ENCODE measurements around the gene PREX1. TPM values are rescaled to one million over a fixed set of nuclear protein-coding genes. Genes with fewer than 3 reads are reported as not detected.

PREX1 gene
- total and polyA plus RNA-seq, 3 donors from 2014 or later, result 18.0 to 36.5 (median 27.1) TPM

DNA sequence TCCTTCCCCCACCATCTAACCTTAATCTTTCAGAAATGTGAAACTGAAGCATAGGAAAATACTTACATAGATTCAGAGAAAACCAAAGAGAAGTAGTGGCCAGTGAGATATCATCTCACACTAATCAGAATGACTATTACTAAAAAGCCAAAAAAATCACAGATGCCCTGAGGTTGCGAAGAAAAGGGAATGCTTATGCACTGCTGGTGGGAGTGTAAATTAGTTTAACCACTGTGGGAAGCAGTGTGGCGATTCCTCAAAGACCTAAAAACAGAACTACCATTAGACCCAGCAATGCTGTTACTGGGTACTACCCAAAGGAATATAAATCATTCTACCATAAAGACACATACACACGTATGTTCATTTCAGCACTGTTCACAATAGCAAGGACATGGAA is 9.2 kb upstream of the PREX1 start:
- Histone ChIP-seq H3K27me3 (no peaks in the 10 kb centered on the region), H3K36me3 (ENCODE audit: low read depth, missing control alignments) (no peaks in the 10 kb centered on the region), H3K4me1 (no peaks in the 10 kb centered on the region), H3K27ac (no peak overlapping the region), H3K9me3 (no peaks in the 10 kb centered on the region), H3K4me3 (no peak overlapping the region)
- 90 to 91% methylated on average over 3 of the region's 3 CpGs for WGBS, 2 donors
- TF ChIP-seq POLR2A (IDR thresholded peaks at IDR 0.05) (no peak), CTCF (IDR thresholded peaks at IDR 0.05) (no peak)
- intact Hi-C loops (cut with DNase I; ENCODE audit: low total_unique reads), result no loop called here
- no peak for DNase-seq

DNA sequence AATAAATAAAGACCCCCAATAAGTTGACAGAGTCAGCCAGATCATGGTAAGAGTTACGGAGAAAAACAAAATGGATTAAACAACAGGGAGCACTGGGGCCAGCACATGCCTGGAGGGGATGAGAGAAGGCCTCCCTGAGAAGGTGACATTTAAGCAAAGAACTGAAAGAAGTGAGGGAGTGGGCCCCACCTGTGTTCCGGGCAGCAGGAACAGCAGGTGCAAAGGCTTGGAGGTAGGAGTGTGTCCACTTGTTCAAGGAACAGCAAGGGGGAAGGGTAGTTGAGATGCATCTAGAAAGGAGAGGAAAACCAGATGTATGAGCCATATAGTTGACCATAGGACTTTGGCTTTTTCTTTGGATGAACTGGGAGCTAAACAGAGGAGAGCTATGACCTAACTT is 7.6 kb upstream of the PREX1 start:
- intact Hi-C loops (cut with DNase I; ENCODE audit: low total_unique reads), result no loop called here
- WGBS, 2 donors, result 90 to 93% methylated on average over 2 of the region's 2 CpGs
- H3K36me3 ChIP-seq (ENCODE audit: low read depth, missing control alignments), result no peaks in the 10 kb centered on the region
- no peaks in the 10 kb centered on the region for H3K27me3 ChIP-seq
- H3K4me3 ChIP-seq, result no peak overlapping the region
- H3K4me1 ChIP-seq, result peaks cover 5% of the 10 kb centered on the region
- TF ChIP-seq CTCF (IDR thresholded peaks at IDR 0.05), result no peak
- no peak for TF ChIP-seq POLR2A (IDR thresholded peaks at IDR 0.05)
- no peaks in the 10 kb centered on the region for H3K9me3 ChIP-seq
- H3K27ac ChIP-seq, result no peak overlapping the region
- no peak for DNase-seq

- 60 to 69% methylated on average over 2 of the region's 2 CpGs for WGBS, 2 donors
- H3K9me3 ChIP-seq, result no peaks in the 10 kb centered on the region
- DNase-seq, result no peak
- no peaks in the 10 kb centered on the region for H3K27me3 ChIP-seq
- H3K4me1 ChIP-seq, result peaks cover 6% of the 10 kb centered on the region
- intact Hi-C loops (cut with DNase I; ENCODE audit: low total_unique reads), result no loop called here
- H3K27ac ChIP-seq, result no peak overlapping the region
- no peak for TF ChIP-seq POLR2A (IDR thresholded peaks at IDR 0.05)
- no peak for TF ChIP-seq CTCF (IDR thresholded peaks at IDR 0.05)
- no peaks in the 10 kb centered on the region for H3K36me3 ChIP-seq (ENCODE audit: low read depth, missing control alignments)
- no peak overlapping the region for H3K4me3 ChIP-seq
These were observed 6.5 kb upstream of the PREX1 start for GRCh38 chr20:48834278-48834677.

DNA sequence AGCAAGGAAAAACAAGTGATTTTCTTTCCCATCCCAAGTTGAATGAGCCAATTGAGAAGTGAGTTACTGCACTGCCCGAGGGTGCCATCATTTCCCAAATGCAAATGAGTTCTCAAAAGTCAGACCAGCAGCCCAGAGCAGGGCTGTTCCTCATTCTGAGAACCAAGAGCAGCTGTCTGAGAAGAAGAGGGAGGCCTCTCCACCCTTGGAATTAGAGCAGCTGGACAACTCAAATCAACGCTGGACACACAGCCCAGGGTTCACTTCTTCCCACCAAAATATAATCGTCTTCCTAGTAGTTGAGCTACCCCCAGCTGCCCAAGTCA is 4.6 kb upstream of the PREX1 start:
- Histone ChIP-seq H3K4me3 (no peak overlapping the region), H3K27me3 (no peaks in the 10 kb centered on the region), H3K36me3 (ENCODE audit: low read depth, missing control alignments) (no peaks in the 10 kb centered on the region), H3K4me1 (peaks cover 10% of the 10 kb centered on the region), H3K9me3 (no peaks in the 10 kb centered on the region), H3K27ac (no peak overlapping the region)
- intact Hi-C loops (cut with DNase I; ENCODE audit: low total_unique reads), result no loop called here
- TF ChIP-seq POLR2A (IDR thresholded peaks at IDR 0.05) (no peak), CTCF (IDR thresholded peaks at IDR 0.05) (no peak)
- DNase-seq, result no peak
- WGBS, 2 donors, result 51 to 62% methylated on average over 3 of the region's 3 CpGs

DNA sequence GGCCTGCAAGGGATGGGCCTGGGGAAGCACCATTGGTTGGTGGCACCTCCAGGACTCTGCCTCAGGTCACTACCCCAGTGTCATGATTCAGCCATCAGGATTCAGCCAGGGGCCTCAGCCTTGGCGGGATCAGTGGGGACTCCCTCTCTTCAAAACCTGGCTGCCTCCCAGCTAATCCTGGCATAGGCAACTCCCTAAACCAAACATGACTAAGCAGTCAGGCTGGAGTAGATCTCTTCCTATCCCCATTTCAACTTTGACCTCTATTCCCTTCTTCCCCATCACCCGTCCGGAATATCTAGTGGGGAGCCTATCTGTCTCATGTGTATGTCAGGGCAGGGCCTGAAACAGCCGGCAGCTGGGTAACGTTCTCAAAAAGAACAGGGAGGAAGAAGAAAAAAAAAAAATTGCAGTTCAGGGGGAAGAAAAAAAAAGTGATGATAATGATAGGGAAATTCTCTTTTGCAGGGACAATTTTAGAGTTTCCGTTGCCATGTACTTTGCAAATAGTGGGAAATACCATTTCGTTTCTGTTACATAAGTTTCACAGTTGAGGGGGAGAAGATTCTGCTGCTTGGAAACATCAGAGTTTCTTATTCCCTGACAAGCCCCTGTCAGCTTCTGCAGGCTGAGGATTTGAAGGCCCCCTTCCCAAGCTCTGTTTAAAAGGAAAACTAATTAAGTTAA is 4.1 kb upstream of the PREX1 start:
- TF ChIP-seq POLR2A (IDR thresholded peaks at IDR 0.05) (no peak), CTCF (IDR thresholded peaks at IDR 0.05) (no peak)
- no peak overlapping the region for H3K27ac ChIP-seq
- no peaks in the 10 kb centered on the region for H3K9me3 ChIP-seq
- DNase-seq, result peak; percentile 46
- H3K27me3 ChIP-seq, result no peaks in the 10 kb centered on the region
- intact Hi-C loops (cut with DNase I; ENCODE audit: low total_unique reads), result no loop called here
- no peak overlapping the region for H3K4me3 ChIP-seq
- H3K4me1 ChIP-seq, result peaks cover 10% of the 10 kb centered on the region
- WGBS, 2 donors, result 23 to 49% methylated on average over 7 of the region's 7 CpGs
- H3K36me3 ChIP-seq (ENCODE audit: low read depth, missing control alignments), result no peaks in the 10 kb centered on the region
